Transverse colon (tissue), 4 donors: Measurements from ENCODE around the gene GLYR1.

Experiments
- EP300 ChIP-seq: sonication (generic); formaldehyde crosslinking; IDR thresholded peaks from one replicate; pipeline ENCODE4 v1.6.1; 2017; ENCODE audit warnings: antibody characterized with exemption, low read depth
- POLR2A ChIP-seq: fragments of 450-650 bp; IDR thresholded peaks from one replicate; pipeline ENCODE4 v1.6.1; 2016; ENCODE audit warnings: antibody characterized with exemption, mild to moderate bottlenecking, moderate library complexity
- POLR2AphosphoS5 ChIP-seq, 3 donors: sonication (generic); formaldehyde crosslinking; IDR thresholded peaks; one replicate each; pipeline ENCODE4 v1.6.1; 2016; ENCODE audit warnings: antibody characterized with exemption in 3 of 3
- TF ChIP-seq, protein P1 (sequence below), 5 experiments: fragments of 200-600 bp in 3 of 5; fragments of 450-650 bp in 2 of 5; sonication (generic) in 3 of 5; IDR thresholded peaks; 1 replicate in 2 of 5; 2 replicates in 3 of 5; pipeline ENCODE4 v1.5.1; 2016 to 2017; ENCODE audit warnings: antibody characterized with exemption in 5 of 5, inconsistent platforms in 3 of 5, mild to moderate bottlenecking in 2 of 5, moderate library complexity in 1 of 5

DNA sequence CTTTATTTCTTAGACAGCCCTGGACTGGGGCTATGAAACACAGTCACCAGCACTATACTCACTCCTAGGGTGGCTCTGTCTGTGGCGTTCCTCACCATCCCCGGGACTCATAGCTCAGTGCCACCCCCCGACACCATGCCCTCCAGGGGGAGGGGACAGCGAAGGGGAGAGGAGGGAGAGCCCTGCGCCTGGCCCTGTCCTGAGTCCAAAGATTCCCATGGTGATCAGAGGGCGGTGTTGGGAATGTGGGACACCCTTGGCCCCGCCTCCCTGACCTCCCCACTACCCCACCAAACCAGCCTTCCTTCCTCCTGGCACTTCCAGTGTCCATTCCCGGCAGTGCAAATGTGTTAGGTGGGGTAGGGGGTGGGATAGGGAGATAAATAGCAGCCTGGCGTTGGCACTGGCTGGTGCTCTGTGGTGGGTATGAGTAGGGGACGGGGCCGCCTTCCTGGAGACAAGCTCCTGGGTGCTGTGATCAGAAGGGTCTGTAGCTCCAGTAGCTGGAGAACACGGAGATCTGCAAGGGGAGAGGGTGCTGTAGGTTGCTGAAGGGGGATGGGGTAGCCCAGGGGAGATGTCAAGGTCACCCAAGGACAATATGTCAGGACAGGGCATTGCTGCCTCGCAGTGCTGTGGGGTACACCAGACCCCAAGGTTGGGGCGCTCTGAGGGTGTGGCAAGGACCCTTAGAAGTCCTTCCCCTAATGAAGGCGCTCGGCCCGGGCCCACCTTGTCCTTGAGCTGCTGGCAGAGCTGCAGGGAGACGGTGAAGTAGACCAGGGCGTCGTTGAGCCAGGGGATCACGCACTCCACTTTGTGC lies 49.9 kb downstream of the GLYR1 start:
- TF ChIP-seq, protein P1, sequence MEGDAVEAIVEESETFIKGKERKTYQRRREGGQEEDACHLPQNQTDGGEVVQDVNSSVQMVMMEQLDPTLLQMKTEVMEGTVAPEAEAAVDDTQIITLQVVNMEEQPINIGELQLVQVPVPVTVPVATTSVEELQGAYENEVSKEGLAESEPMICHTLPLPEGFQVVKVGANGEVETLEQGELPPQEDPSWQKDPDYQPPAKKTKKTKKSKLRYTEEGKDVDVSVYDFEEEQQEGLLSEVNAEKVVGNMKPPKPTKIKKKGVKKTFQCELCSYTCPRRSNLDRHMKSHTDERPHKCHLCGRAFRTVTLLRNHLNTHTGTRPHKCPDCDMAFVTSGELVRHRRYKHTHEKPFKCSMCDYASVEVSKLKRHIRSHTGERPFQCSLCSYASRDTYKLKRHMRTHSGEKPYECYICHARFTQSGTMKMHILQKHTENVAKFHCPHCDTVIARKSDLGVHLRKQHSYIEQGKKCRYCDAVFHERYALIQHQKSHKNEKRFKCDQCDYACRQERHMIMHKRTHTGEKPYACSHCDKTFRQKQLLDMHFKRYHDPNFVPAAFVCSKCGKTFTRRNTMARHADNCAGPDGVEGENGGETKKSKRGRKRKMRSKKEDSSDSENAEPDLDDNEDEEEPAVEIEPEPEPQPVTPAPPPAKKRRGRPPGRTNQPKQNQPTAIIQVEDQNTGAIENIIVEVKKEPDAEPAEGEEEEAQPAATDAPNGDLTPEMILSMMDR (IDR thresholded peaks at IDR 0.05), result no peak
- TF ChIP-seq POLR2AphosphoS5 (IDR thresholded peaks at IDR 0.05), result no peak
- no peak for TF ChIP-seq POLR2A
- TF ChIP-seq EP300, result no peak
